ENCODE results near the gene SNX32. TPM values are rescaled to one million over a fixed set of nuclear protein-coding genes. Genes with fewer than 3 reads are reported as not detected.

Gene SNX32
- total and polyA plus RNA-seq, 9 of the 15 experiments (the other 6 are each of a cell fraction or from before 2014, with no cell fraction given), result 0.03 TPM; not detected in 7

DNA sequence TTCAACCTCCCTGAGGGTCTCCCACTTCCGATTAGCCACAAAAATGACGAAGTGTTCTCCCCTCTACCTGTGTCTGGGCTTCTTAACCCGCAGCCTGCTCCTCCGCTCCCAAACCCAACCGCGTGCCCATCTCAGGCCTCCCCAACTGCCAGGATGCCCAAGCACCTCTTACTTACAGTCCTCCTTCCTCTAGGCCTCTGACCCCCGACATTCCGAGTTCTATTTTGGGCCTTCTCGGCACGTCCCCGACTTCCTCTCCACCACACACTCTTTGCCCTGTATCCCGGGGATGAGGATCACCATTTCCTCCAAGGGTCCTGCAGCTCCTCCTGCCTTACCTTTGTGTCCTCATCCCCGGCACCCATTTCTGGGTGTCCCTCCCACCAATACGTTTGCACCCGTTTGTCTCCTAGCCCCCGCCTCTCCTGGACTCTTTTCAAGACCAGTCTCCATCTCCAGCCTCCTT lies 26.1 kb downstream of the SNX32 start (continued):
- TF ChIP-seq ZNF407 (IDR thresholded peaks at IDR 0.05; ENCODE audit: low read depth) (no peak; the same call in 1 of the 2 replicates), HBP1 (CRISPR knock-in tag; IDR thresholded peaks at IDR 0.05) (peak; percentile 96), NEUROD1 (IDR thresholded peaks at IDR 0.05; ENCODE audit: borderline replicate concordance, low read depth, low read length, partially characterized antibody) (no peak), STAG1 (CRISPR knock-in tag; IDR thresholded peaks at IDR 0.05; ENCODE audit: borderline replicate concordance) (no peak), ETV6 (IDR thresholded peaks at IDR 0.05; ENCODE audit: borderline replicate concordance in 1 of 2, low read depth in 2 of 2, low read length in 1 of 2) (0 out of 4 replicates have a peak, but pooled peaks of 1 of the 2 experiments have one; percentile 26), ETV6 (CRISPR knock-in tag; IDR thresholded peaks at IDR 0.05; ENCODE audit: borderline replicate concordance) (no peak), DACH1 (IDR thresholded peaks at IDR 0.05; ENCODE audit: partially characterized antibody) (no peak), KDM5B (IDR thresholded peaks at IDR 0.05; ENCODE audit: insufficient replicate concordance, low read depth, low read length) (peak; percentile 54), RBM25 (IDR thresholded peaks at IDR 0.05; ENCODE audit: low read depth, low read length, severe bottlenecking) (no peak), ATF1 (CRISPR knock-in tag; IDR thresholded peaks at IDR 0.05) (no peak), ATF1 (tag; IDR thresholded peaks at IDR 0.05) (0 out of 2 replicates have a peak, but pooled peaks have one; percentile 24), CREB1 (IDR thresholded peaks at IDR 0.05) (no peak), CREB1 (CRISPR knock-in tag; IDR thresholded peaks at IDR 0.05) (no peak), SMARCA4 (IDR thresholded peaks at IDR 0.05) (no peak; the same call in 1 of the 2 replicates), TRIM24 (IDR thresholded peaks at IDR 0.05) (no peak), ZSCAN32 (CRISPR knock-in tag; IDR thresholded peaks at IDR 0.05) (no peak)
- TF ChIP-seq, protein P1, sequence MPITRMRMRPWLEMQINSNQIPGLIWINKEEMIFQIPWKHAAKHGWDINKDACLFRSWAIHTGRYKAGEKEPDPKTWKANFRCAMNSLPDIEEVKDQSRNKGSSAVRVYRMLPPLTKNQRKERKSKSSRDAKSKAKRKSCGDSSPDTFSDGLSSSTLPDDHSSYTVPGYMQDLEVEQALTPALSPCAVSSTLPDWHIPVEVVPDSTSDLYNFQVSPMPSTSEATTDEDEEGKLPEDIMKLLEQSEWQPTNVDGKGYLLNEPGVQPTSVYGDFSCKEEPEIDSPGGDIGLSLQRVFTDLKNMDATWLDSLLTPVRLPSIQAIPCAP (CRISPR knock-in tag; IDR thresholded peaks at IDR 0.05; ENCODE audit: borderline replicate concordance), result no peak
- TF ChIP-seq, protein P2, sequence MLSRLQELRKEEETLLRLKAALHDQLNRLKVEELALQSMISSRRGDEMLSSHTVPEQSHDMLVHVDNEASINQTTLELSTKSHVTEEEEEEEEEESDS (CRISPR knock-in tag; IDR thresholded peaks at IDR 0.05), result no peak
